ENCODE results near the gene ILF2.

The ILF2 gene

GRCh38 chr1:153612755-153613331 lies 58.0 kb downstream of the ILF2 start, which contains the start of gene S100A16:
S100A16 (minus strand) TSS chr1:153613137; CDS start chr1:153608151, 4,986 bp downstream.
- Histone ChIP-seq H3K27me3 (ENCODE audit: insufficient read depth, low read length) (no peaks in the 10 kb centered on the region), H3K4me1 (ENCODE audit: insufficient read depth, low read length) (peaks cover 28% of the 10 kb centered on the region), H2AFZ (ENCODE audit: low read depth, low read length) (peak within 1 kb of the TSS; percentile 8), H3K9me3 (ENCODE audit: low read length) (no peaks in the 10 kb centered on the region), H3K4me3 (ENCODE audit: low read length) (peak within 1 kb of the TSS; percentile 13), H3K36me3 (ENCODE audit: insufficient read depth, low read length) (no peaks in the 10 kb centered on the region)

- no peaks in the 10 kb centered on the region for H3K9me3 ChIP-seq (ENCODE audit: low read length)
- H3K27me3 ChIP-seq (ENCODE audit: insufficient read depth, low read length), result no peaks in the 10 kb centered on the region
- H3K4me3 ChIP-seq (ENCODE audit: low read length), result peak overlapping the region; percentile 13
- H3K4me1 ChIP-seq (ENCODE audit: insufficient read depth, low read length), result peaks cover 28% of the 10 kb centered on the region
- H2AFZ ChIP-seq (ENCODE audit: low read depth, low read length), result peak overlapping the region; percentile 8
- no peaks in the 10 kb centered on the region for H3K36me3 ChIP-seq (ENCODE audit: insufficient read depth, low read length)
These were observed 58.6 kb downstream of the ILF2 start for GRCh38 chr1:153612111-153612754.
